Skeletal muscle satellite cell (primary cell): Measurements from ENCODE around the gene ATP6V0C. TPM values are rescaled to one million over a fixed set of nuclear protein-coding genes. Genes with fewer than 3 reads are reported as not detected.
"Not testable (repeated sequence)": the region's sequence is repeated elsewhere in the genome, so short reads cannot be mapped to it uniquely, and the experiment has no call there.

Source experiments
- H3K27me3 ChIP-seq: 2 replicates; pipeline ENCODE4 v1.7.0; 2013; ENCODE audit warnings: low read length; ENCODE audit not compliant: control insufficient read depth, insufficient read depth
- H3K36me3 ChIP-seq: 2 replicates; pipeline ENCODE4 v1.7.0; 2013; ENCODE audit warnings: mild to moderate bottlenecking, control low read depth, low read length; ENCODE audit not compliant: insufficient read depth
- H3K4me1 ChIP-seq: 2 replicates; pipeline ENCODE4 v1.7.0; 2013; ENCODE audit warnings: low read length; ENCODE audit not compliant: control insufficient read depth, insufficient read depth
- H3K4me2 ChIP-seq: 2 replicates; pipeline ENCODE4 v1.7.0; 2013; ENCODE audit warnings: mild to moderate bottlenecking, low read length
- H3K4me3 ChIP-seq: 2 replicates; pipeline ENCODE4 v1.7.0; 2013; ENCODE audit warnings: low read length
- H3K9ac ChIP-seq: 2 replicates; pipeline ENCODE4 v1.7.0; 2013; ENCODE audit warnings: mild to moderate bottlenecking, low read depth, low read length, moderate library complexity
- H3K9me3 ChIP-seq: replicated peaks from 2 replicates; pipeline ENCODE4 v1.7.0; 2013; ENCODE audit warnings: mild to moderate bottlenecking, control low read depth, low read length
- small RNA-seq: library from RNA; depleted of rRNA; stranded (forward); fragments of <200 nt; gene quantifications from one replicate; pipeline ENCODE3, GENCODE V24; 2012

Gene ATP6V0C

DNA sequence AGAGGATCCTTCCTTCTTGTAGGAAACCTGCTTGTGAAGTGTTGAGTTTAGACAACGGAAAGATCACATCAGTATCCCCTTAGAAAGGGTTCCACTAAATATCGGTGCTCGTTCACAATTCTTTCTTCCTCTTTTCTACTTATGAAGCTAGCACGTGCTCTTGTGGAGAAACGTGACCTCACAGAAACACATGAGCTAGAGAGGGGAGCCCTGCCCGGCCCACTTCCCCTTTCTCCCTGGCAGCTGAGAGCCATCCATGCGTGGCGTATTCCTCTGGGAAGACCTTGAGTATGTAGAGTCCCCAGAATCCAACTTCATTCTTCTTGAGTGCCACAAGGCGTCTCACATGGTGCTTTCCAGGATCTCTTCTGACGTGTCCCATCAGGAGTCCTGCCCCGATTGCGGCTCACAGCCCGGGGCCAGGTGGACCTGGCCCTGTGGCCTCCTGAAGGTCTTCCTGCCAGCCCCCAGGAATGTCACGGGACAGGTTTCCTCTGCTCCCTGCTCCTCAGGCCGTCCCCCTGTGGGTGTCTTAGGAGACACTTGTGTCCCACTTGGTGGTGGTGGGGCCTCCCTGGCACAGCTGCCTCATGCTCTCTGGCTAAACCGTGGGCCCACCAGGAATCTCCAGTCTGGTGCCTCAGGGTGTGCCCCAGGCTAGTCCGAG is 46.5 kb downstream of the ATP6V0C start:
- not testable (repeated sequence) for H3K4me3 ChIP-seq, H3K4me1 ChIP-seq, H3K36me3 ChIP-seq, H3K27me3 ChIP-seq, H3K9me3 ChIP-seq, H3K4me2 ChIP-seq, H3K9ac ChIP-seq

DNA sequence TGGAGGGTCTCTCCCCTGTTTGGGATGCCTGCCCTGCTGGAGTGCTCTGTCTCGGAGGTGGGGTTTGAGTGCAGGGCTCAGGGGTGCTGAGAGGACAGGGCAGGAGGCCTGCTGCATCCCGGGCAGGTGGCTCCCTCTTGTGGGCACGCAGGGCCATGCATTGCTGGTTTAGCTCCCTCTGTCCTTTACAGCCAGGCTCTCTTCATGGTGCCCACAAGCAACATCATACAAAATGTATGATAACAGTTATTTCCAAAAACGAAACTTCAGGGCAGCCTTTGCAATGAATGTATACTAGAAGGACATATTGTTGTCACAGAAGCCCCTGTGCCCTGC is 47.0 kb downstream of the ATP6V0C start:
- H3K4me3 ChIP-seq, H3K4me2 ChIP-seq, H3K4me1 ChIP-seq, H3K9me3 ChIP-seq, H3K36me3 ChIP-seq, H3K9ac ChIP-seq, H3K27me3 ChIP-seq: not testable (repeated sequence)

DNA sequence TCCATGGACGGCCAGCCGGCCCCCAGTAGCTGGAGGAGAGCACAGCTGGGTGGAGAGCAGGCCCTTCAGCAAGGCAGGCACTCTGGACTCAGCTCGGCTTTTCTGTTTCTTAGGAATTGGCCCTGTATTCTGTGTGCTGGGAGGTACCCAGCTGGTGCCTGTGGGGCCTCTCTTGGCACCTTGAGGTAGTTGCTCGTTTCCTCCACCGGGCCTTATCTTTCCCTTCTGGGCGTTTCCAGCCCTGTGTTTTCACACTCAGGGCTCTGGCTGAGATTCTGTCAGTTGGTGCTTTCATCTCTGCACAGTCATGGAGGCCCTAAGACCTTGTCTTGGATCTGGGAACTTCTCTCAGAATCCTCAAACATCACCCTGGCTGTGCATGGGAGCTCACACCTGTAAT is 53.8 kb downstream of the ATP6V0C start:
- not testable (repeated sequence) for H3K9me3 ChIP-seq, H3K4me2 ChIP-seq, H3K36me3 ChIP-seq, H3K27me3 ChIP-seq, H3K4me1 ChIP-seq, H3K4me3 ChIP-seq, H3K9ac ChIP-seq

DNA sequence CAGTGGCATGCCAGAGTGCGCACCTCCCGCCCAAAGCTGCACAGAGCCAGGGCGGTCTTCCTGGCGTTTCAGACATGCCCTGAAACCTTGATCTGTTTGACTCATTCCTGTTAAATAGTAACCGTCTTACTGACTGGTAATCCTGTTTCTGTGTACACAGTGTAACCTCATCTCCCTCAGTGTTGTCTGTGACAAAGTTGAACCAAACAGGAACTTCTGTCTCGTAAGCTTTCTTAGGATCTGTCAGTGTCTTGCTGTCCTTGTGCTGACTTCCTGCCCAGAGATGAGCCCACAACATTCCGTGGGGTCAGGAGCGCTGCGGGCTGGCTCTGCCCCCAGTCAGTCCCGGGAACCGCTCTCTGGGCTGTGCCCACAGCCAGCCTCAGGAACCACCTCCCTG is 54.8 kb downstream of the ATP6V0C start:
- H3K27me3 ChIP-seq, H3K9me3 ChIP-seq, H3K4me2 ChIP-seq, H3K4me3 ChIP-seq, H3K4me1 ChIP-seq, H3K9ac ChIP-seq, H3K36me3 ChIP-seq: not testable (repeated sequence)

Small RNAs within 50 kb of the gene (small RNA-seq; reads per million reads assigned to genes)
- gene AC093525.1 = not detected
- gene MIR3178 = not detected
- gene MIR6768 = not detected
